ENCODE results near the gene TENM4. TPM values are rescaled to one million over a fixed set of nuclear protein-coding genes. Genes with fewer than 3 reads are reported as not detected.

The TENM4 gene
- total RNA-seq, 2 donors from 2014 or later, result 68.2 to 130 TPM

GRCh38 chr11:78926633-78927338, 514.0 kb downstream of the TENM4 start:
- H3K4me1 Mint-ChIP-seq, result peaks cover 39% of the 10 kb centered on the region

GRCh38 chr11:78925387-78925786, 515.4 kb downstream of the TENM4 start:
- Histone ChIP-seq H3K9me3 (ENCODE audit: control insufficient read depth, low read length) (no peaks in the 10 kb centered on the region), H3K27me3 (ENCODE audit: control insufficient read depth, insufficient read depth, low read length, poor library complexity, severe bottlenecking) (peaks cover 38% of the 10 kb centered on the region), H3K4me1 (ENCODE audit: control insufficient read depth, insufficient read depth, low read length) (peaks cover 5% of the 10 kb centered on the region), H3K27ac (ENCODE audit: low read depth, low read length) (no peak overlapping the region), H3K4me3 (ENCODE audit: low read length) (no peak overlapping the region), H3K9ac (ENCODE audit: extremely low read depth, low read length, poor library complexity, severe bottlenecking) (no peak overlapping the region), H3K36me3 (ENCODE audit: control insufficient read depth, insufficient read depth, low read length) (no peaks in the 10 kb centered on the region)
- no peak for TF ChIP-seq CTCF (conservative IDR thresholded peaks at IDR 0.05)
- Mint-ChIP-seq H3K27me3 (ENCODE audit: insufficient read depth) (peaks cover 35% of the 10 kb centered on the region), H3K4me1 (peaks cover 26% of the 10 kb centered on the region), H3K9me3 (no peaks in the 10 kb centered on the region), H3K27ac (no peak overlapping the region), H3K36me3 (ENCODE audit: low read depth) (no peaks in the 10 kb centered on the region), H3K4me3 (no peak overlapping the region)
- no peak for DNase-seq
- 92 to 100% methylated on average over 1 to 2 of the region's 2 CpGs for WGBS, 2 experiments (ENCODE audit: insufficient coverage in 1 of 2, insufficient read length in 1 of 2)

More at GRCh38 chr11:78926633-78927338, 514.0 kb downstream of the TENM4 start:
- TF ChIP-seq CTCF (conservative IDR thresholded peaks at IDR 0.05), result no peak
- no peak overlapping the region for H3K27ac Mint-ChIP-seq
- Histone ChIP-seq H3K27ac (ENCODE audit: low read depth, low read length) (no peak overlapping the region), H3K4me3 (ENCODE audit: low read length) (no peak overlapping the region), H3K4me1 (ENCODE audit: control insufficient read depth, insufficient read depth, low read length) (peaks cover 14% of the 10 kb centered on the region), H3K9me3 (ENCODE audit: control insufficient read depth, low read length) (no peaks in the 10 kb centered on the region), H3K27me3 (ENCODE audit: control insufficient read depth, insufficient read depth, low read length, poor library complexity, severe bottlenecking) (peaks cover 48% of the 10 kb centered on the region), H3K9ac (ENCODE audit: extremely low read depth, low read length, poor library complexity, severe bottlenecking) (no peak overlapping the region), H3K36me3 (ENCODE audit: control insufficient read depth, insufficient read depth, low read length) (no peaks in the 10 kb centered on the region)
- DNase-seq, result no peak
- H3K9me3 Mint-ChIP-seq, result no peaks in the 10 kb centered on the region
- H3K4me3 Mint-ChIP-seq, result no peak overlapping the region
- 86 to 88% methylated on average over 1 to 2 of the region's 2 CpGs for WGBS, 2 experiments (ENCODE audit: insufficient coverage in 1 of 2, insufficient read length in 1 of 2)
- H3K36me3 Mint-ChIP-seq (ENCODE audit: low read depth), result no peaks in the 10 kb centered on the region
- peaks cover 49% of the 10 kb centered on the region for H3K27me3 Mint-ChIP-seq (ENCODE audit: insufficient read depth)

GRCh38 chr11:78922859-78923625, 517.8 kb downstream of the TENM4 start:
- peaks cover 5% of the 10 kb centered on the region for H3K4me1 ChIP-seq (ENCODE audit: control insufficient read depth, insufficient read depth, low read length)
- no peaks in the 10 kb centered on the region for H3K36me3 ChIP-seq (ENCODE audit: control insufficient read depth, insufficient read depth, low read length)
- Mint-ChIP-seq H3K36me3 (ENCODE audit: low read depth) (no peaks in the 10 kb centered on the region), H3K9me3 (no peaks in the 10 kb centered on the region), H3K27ac (no peak overlapping the region), H3K27me3 (ENCODE audit: insufficient read depth) (peaks cover 12% of the 10 kb centered on the region), H3K4me3 (no peak overlapping the region), H3K4me1 (peaks cover 13% of the 10 kb centered on the region)
- no peak for DNase-seq
- no peak overlapping the region for H3K27ac ChIP-seq (ENCODE audit: low read depth, low read length)
- H3K27me3 ChIP-seq (ENCODE audit: control insufficient read depth, insufficient read depth, low read length, poor library complexity, severe bottlenecking), result peaks cover 14% of the 10 kb centered on the region
- H3K4me3 ChIP-seq (ENCODE audit: low read length), result no peak overlapping the region
- WGBS, 2 experiments (ENCODE audit: insufficient coverage in 1 of 2, insufficient read length in 1 of 2), result 89 to 100% methylated on average over 4 to 5 of the region's 5 CpGs
- H3K9ac ChIP-seq (ENCODE audit: extremely low read depth, low read length, poor library complexity, severe bottlenecking), result no peak overlapping the region
- H3K9me3 ChIP-seq (ENCODE audit: control insufficient read depth, low read length), result no peaks in the 10 kb centered on the region
- TF ChIP-seq CTCF (conservative IDR thresholded peaks at IDR 0.05), result no peak

Measured in endodermal cell (in vitro differentiated cells).